Measurements from ENCODE around the gene PMVK.

The PMVK gene

DNA sequence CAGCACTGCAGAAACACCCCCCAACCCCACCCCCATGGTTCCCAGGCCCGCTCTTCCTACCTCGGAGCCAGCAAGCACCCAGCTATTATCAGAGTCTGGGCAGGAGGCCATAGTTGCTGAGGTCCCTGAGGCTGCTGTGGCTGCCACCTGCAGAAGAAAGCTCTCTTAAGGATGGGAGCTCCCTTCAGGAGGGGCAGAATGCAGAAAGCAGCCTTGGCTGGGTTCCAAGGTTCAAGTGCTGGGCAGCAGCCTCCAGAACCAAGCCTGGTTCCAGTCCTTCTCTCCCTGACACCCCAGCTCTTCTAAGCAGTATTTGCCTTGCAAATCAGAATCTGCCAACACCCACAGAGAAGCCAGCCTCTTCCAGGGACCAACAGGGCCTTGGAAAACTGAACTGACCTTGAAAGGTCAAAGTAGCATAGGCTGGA, 17.1 kb upstream of the PMVK start:
- peaks cover 8% of the 10 kb centered on the region; the same call in 1 of the 2 replicates for H3K4me1 ChIP-seq
- H3K9me3 ChIP-seq: no peaks in the 10 kb centered on the region
- TF ChIP-seq, protein P1, sequence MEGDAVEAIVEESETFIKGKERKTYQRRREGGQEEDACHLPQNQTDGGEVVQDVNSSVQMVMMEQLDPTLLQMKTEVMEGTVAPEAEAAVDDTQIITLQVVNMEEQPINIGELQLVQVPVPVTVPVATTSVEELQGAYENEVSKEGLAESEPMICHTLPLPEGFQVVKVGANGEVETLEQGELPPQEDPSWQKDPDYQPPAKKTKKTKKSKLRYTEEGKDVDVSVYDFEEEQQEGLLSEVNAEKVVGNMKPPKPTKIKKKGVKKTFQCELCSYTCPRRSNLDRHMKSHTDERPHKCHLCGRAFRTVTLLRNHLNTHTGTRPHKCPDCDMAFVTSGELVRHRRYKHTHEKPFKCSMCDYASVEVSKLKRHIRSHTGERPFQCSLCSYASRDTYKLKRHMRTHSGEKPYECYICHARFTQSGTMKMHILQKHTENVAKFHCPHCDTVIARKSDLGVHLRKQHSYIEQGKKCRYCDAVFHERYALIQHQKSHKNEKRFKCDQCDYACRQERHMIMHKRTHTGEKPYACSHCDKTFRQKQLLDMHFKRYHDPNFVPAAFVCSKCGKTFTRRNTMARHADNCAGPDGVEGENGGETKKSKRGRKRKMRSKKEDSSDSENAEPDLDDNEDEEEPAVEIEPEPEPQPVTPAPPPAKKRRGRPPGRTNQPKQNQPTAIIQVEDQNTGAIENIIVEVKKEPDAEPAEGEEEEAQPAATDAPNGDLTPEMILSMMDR (IDR thresholded peaks at IDR 0.05; ENCODE audit: low read depth, low read length): no peak
- peaks cover 3% of the 10 kb centered on the region; the same call in 1 of the 2 replicates for H3K36me3 ChIP-seq
- H3K4me3 ChIP-seq (ENCODE audit: low read depth, low read length): no peak overlapping the region
- DNase-seq: no peak
- no peaks in the 10 kb centered on the region for H3K27me3 ChIP-seq

DNA sequence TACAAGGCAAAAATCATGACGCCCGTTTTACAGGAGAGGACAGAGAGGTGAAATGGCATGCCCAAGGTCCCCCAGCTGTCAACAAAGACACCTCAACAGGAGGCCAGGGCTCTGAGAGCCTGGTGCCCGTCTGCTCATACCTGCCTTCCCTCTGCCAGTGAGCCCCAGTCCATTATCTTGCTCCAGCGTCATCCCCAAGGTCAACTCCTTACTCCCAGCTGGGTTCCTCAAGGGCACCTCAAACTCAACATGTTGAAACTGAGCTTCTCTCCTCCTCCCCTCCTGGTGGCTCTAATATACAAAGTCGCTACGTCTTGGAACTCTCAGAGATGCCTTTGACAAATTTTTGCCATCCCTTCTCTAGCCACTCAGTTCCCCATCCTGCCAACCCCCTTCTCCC, 16.1 kb upstream of the PMVK start:
- H3K4me1 ChIP-seq: peaks cover 8% of the 10 kb centered on the region; the same call in 1 of the 2 replicates
- H3K4me3 ChIP-seq (ENCODE audit: low read depth, low read length): no peak overlapping the region
- H3K9me3 ChIP-seq: no peaks in the 10 kb centered on the region
- TF ChIP-seq, protein P1 (IDR thresholded peaks at IDR 0.05; ENCODE audit: low read depth, low read length): no peak
- DNase-seq: no peak
- no peaks in the 10 kb centered on the region for H3K27me3 ChIP-seq
- H3K36me3 ChIP-seq: no peaks in the 10 kb centered on the region

DNA sequence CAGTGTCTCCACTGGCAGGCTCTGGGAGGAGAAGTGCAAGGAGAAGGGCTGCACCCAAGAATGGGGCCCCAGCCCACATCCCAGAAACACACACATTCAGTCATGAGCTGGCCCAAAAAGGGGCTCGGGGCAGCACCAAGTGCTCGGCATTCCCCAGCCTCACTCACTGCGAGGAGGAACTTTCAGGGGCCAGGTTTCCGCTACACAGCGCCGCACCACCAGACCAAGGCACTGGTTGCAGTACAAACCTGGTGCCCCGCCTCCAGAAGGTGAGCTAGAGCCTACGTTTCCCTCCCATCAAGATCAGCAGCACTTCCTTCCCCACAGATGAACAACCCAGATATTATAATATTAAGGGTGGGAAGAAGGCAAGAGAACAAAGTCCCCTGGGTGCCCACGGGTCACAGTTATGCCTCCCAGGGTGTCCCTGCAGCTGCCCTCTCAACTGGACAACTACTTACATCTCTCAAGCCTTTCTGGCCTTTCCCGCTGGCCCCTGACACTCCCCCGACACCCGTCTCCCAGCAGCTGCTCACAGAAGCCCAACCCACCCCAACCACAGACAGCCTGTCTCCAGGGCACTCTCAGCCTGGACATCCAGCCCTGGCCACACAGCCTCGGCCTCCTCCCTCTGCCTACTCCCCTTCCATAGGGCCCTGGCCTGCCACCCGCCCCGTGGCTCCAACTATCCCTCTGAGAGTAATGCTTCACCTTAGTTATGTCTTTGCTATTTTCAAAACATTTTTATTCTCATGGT, 15.6 kb upstream of the PMVK start:
- Histone ChIP-seq H3K27me3 (no peaks in the 10 kb centered on the region), H3K9me3 (no peaks in the 10 kb centered on the region), H3K4me3 (ENCODE audit: low read depth, low read length) (no peak overlapping the region), H3K4me1 (peaks cover 8% of the 10 kb centered on the region; the same call in 1 of the 2 replicates), H3K36me3 (no peaks in the 10 kb centered on the region)
- TF ChIP-seq, protein P1 (IDR thresholded peaks at IDR 0.05; ENCODE audit: low read depth, low read length): no peak
- DNase-seq: no peak

DNA sequence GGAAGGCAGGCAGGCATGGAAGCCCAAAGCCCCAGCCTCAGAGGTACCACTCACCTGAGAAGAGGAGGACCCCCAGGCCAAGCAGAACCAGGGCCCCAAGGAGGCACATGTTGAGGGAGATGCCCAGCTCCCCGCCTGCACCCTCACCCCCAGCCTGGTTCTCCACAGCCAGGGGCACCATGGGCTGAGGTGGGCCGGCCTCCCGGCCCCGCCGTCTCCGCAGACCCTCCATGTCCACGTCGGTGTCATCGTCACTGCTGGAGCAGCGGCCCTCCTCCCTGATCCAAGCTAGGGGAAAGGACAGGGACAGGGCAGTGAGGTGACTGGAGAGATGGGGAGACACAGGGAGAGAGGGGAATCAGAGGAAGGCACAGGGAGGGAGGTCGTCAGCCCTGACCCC, 11.6 kb upstream of the PMVK start:
- no peak overlapping the region for H3K4me3 ChIP-seq (ENCODE audit: low read depth, low read length)
- TF ChIP-seq, protein P1 (IDR thresholded peaks at IDR 0.05; ENCODE audit: low read depth, low read length): no peak
- no peaks in the 10 kb centered on the region for H3K27me3 ChIP-seq
- no peaks in the 10 kb centered on the region; the same call in 1 of the 2 replicates for H3K4me1 ChIP-seq
- DNase-seq: no peak
- no peaks in the 10 kb centered on the region for H3K36me3 ChIP-seq
- H3K9me3 ChIP-seq: no peaks in the 10 kb centered on the region

DNA sequence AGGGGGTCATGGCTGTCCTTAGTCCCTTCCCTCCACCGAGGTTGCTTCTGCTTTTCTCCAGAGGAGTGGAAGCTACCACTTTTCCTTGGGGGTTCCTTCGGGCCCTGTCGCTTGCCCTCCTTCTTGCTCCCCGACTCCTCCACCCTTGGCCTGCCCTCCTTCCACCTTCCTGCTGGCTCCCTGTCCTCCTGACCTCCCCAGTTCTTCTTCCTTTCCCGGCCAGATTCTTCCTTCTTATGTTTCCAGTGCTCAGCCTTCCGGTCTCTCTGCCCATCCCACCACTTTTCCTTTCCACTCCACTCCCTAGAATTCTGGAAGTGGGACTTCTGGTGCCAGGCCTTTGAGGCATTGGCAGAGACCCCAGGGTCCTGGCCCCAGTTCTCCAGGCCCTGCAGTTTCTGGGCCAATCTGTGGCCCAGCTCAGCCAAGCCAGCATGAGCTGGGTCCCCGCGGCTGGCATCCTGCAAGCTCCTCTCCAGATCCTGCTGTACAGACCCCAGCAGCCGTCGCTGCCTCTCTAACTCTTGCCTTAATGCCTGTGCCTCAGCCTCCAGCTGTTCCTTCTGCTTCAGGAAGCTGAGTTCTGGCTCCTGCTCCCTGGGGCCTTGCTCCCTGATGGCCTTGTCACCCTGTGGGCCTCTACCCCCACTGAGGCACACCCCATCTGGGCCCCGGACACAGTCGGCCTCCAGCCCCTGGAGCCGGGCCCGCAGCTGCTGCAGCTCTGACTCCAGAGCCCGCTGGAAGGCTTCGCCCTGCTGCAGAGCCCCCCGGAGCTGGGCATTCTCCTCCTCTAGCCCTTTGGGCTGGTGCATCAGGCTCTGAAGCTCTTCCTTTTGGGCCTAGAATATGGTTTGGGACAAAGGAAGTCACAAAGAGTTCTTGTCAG, 9.7 kb upstream of the PMVK start:
- H3K4me1 ChIP-seq: no peaks in the 10 kb centered on the region; the same call in 1 of the 2 replicates
- DNase-seq: no peak
- no peaks in the 10 kb centered on the region for H3K9me3 ChIP-seq
- TF ChIP-seq, protein P1 (IDR thresholded peaks at IDR 0.05; ENCODE audit: low read depth, low read length): no peak
- H3K4me3 ChIP-seq (ENCODE audit: low read depth, low read length): no peak overlapping the region
- no peaks in the 10 kb centered on the region for H3K36me3 ChIP-seq
- no peaks in the 10 kb centered on the region for H3K27me3 ChIP-seq
